ENCODE results near the gene RNF14. TPM values are rescaled to one million over a fixed set of nuclear protein-coding genes. Genes with fewer than 3 reads are reported as not detected.

Gene RNF14
- total and polyA plus RNA-seq, 2 donors (not counting 1 experiment from before 2014, with no cell fraction given), result 10.5 to 26.6 TPM

DNA sequence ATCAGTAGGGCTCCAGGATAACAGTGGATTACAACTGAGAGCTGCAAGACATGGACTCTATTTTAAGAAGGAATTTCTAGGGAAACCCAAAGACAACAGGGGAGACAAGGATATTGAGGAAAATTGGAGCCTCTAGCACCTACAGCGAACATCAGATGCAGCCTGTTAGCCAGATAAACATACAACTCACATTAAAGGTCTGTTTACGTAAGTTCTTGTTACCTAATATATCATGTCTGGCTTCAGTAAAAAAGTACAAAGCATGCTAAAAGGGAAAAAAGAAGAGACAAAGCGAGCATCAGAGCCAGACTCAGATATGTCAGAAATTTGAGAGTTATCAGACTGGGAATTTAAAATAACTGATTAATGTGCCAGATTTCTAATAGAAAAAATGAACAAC, 26.8 kb downstream of the RNF14 start:
- Mint-ChIP-seq H3K9me3 (ENCODE audit: insufficient read depth) (no peaks in the 10 kb centered on the region), H3K4me3 (no peak overlapping the region), H3K4me1 (no peaks in the 10 kb centered on the region), H3K27me3 (no peaks in the 10 kb centered on the region), H3K27ac (no peak overlapping the region)
- 100% methylated on average over 1 of the region's 3 CpGs for WGBS (ENCODE audit: insufficient coverage)
- Histone ChIP-seq H3K36me3 (replicated peaks in 1 of 2; ENCODE audit: control extremely low read depth in 1 of 2, control insufficient read depth in 1 of 2, extremely low read depth in 1 of 2, insufficient read depth in 2 of 2, low read length in 1 of 2) (peaks cover 0 to 41% of the 10 kb centered on the region in 2 experiments), H4K20me1 (ENCODE audit: control insufficient read depth, insufficient read depth, low read length, poor library complexity, severe bottlenecking) (peaks cover 19% of the 10 kb centered on the region), H3K4me3 (ENCODE audit: control extremely low read depth in 1 of 5, extremely low read depth in 1 of 5, insufficient read depth in 1 of 5, low read depth in 2 of 5, low read length in 4 of 5) (no peak overlapping the region), H3K4me1 (ENCODE audit: control insufficient read depth in 2 of 2, insufficient read depth in 2 of 2, low read length in 2 of 2) (no peaks in the 10 kb centered on the region), H3K27ac (ENCODE audit: low read length in 2 of 2) (no peak overlapping the region), H3K9ac (ENCODE audit: low read length) (no peak overlapping the region), H2AFZ (ENCODE audit: insufficient read depth, low read depth, low read length, poor library complexity, severe bottlenecking) (no peak overlapping the region), H3K79me2 (ENCODE audit: control insufficient read depth, insufficient read depth, low read length) (peaks cover 10% of the 10 kb centered on the region), H3K9me3 (ENCODE audit: control extremely low read depth in 1 of 3, control insufficient read depth in 2 of 3, insufficient read depth in 1 of 3, low read length in 2 of 3) (no peaks in the 10 kb centered on the region), H3K27me3 (replicated peaks in 1 of 4; ENCODE audit: control extremely low read depth in 1 of 4, control insufficient read depth in 3 of 4, insufficient read depth in 4 of 4, low read length in 3 of 4) (no peaks in the 10 kb centered on the region), H3K4me2 (replicated peaks; ENCODE audit: low read depth, low read length, poor library complexity, severe bottlenecking) (no peak overlapping the region)
- TF ChIP-seq EZH2 (IDR thresholded peaks at IDR 0.05; ENCODE audit: borderline replicate concordance, insufficient read depth, low read depth, low read length, poor library complexity, severe bottlenecking), result no peak
- TF ChIP-seq, protein P1, sequence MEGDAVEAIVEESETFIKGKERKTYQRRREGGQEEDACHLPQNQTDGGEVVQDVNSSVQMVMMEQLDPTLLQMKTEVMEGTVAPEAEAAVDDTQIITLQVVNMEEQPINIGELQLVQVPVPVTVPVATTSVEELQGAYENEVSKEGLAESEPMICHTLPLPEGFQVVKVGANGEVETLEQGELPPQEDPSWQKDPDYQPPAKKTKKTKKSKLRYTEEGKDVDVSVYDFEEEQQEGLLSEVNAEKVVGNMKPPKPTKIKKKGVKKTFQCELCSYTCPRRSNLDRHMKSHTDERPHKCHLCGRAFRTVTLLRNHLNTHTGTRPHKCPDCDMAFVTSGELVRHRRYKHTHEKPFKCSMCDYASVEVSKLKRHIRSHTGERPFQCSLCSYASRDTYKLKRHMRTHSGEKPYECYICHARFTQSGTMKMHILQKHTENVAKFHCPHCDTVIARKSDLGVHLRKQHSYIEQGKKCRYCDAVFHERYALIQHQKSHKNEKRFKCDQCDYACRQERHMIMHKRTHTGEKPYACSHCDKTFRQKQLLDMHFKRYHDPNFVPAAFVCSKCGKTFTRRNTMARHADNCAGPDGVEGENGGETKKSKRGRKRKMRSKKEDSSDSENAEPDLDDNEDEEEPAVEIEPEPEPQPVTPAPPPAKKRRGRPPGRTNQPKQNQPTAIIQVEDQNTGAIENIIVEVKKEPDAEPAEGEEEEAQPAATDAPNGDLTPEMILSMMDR (IDR thresholded peaks at IDR 0.05), result no peak
- DNase-seq, result no peak
- ATAC-seq (ENCODE audit: low read depth), result no peak
- intact Hi-C loops (cut with micrococcal nuclease), result no loop called here
- CTCF ChIA-PET, result interaction anchor here (1.1 to 10.8 kb wide), 3 partner anchors 20 to 304 kb away, joined by 3 to 208 read pairs (median 4); no protein-coding TSS in a partner anchor
- POLR2A ChIA-PET, result no interaction called here

DNA sequence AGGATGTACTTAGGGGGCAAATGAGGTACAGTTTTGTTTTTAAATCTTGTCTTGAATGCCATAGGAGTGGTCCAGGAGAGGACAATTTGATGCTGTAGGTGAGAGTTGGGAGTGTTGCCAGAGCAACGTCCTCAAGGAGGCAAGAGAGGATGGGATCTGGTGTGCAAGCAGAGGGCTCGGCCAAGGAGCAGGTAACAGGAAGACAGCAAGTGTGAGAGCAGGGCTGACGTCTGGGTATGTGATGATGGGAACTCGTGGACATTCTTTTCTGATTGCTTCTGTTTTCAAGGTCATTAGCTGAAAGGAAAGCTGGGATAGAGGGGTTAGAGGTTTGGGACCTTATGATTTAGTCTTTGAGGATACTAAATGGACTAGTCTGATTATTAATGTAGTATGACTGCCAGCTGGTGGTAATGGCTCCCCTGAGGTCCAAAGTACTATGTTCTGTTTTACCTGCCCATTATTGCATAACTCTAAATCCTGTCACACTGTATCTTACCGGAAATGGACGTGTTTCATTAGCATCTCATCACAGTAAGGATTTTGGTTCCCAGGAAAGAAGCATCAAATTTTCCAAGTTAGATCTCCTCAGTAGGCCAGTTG, 28.6 kb downstream of the RNF14 start:
- Histone ChIP-seq H3K9ac (ENCODE audit: low read length) (no peak overlapping the region), H3K4me2 (replicated peaks; ENCODE audit: low read depth, low read length, poor library complexity, severe bottlenecking) (no peak overlapping the region), H3K79me2 (ENCODE audit: control insufficient read depth, insufficient read depth, low read length) (peaks cover 10% of the 10 kb centered on the region), H3K4me3 (ENCODE audit: control extremely low read depth in 1 of 5, extremely low read depth in 1 of 5, insufficient read depth in 1 of 5, low read depth in 2 of 5, low read length in 4 of 5) (no peak overlapping the region), H3K36me3 (replicated peaks in 1 of 2; ENCODE audit: control extremely low read depth in 1 of 2, control insufficient read depth in 1 of 2, extremely low read depth in 1 of 2, insufficient read depth in 2 of 2, low read length in 1 of 2) (peaks cover 0 to 51% of the 10 kb centered on the region in 2 experiments), H2AFZ (ENCODE audit: insufficient read depth, low read depth, low read length, poor library complexity, severe bottlenecking) (no peak overlapping the region), H3K27me3 (replicated peaks in 1 of 4; ENCODE audit: control extremely low read depth in 1 of 4, control insufficient read depth in 3 of 4, insufficient read depth in 4 of 4, low read length in 3 of 4) (no peaks in the 10 kb centered on the region), H3K27ac (ENCODE audit: low read length in 2 of 2) (no peak overlapping the region), H4K20me1 (ENCODE audit: control insufficient read depth, insufficient read depth, low read length, poor library complexity, severe bottlenecking) (peaks cover 13% of the 10 kb centered on the region), H3K9me3 (ENCODE audit: control extremely low read depth in 1 of 3, control insufficient read depth in 2 of 3, insufficient read depth in 1 of 3, low read length in 2 of 3) (no peaks in the 10 kb centered on the region), H3K4me1 (ENCODE audit: control insufficient read depth in 2 of 2, insufficient read depth in 2 of 2, low read length in 2 of 2) (no peaks in the 10 kb centered on the region)
- H3K27ac Mint-ChIP-seq, result no peak overlapping the region
- H3K9me3 Mint-ChIP-seq (ENCODE audit: insufficient read depth), result no peaks in the 10 kb centered on the region
- no peaks in the 10 kb centered on the region for H3K27me3 Mint-ChIP-seq
- ATAC-seq (ENCODE audit: low read depth) (no peak), DNase-seq (no peak)
- WGBS (ENCODE audit: insufficient coverage), result 81% methylated on average over 6 of the region's 6 CpGs
- intact Hi-C loops (cut with micrococcal nuclease), result no loop called here
- TF ChIP-seq EZH2 (IDR thresholded peaks at IDR 0.05; ENCODE audit: borderline replicate concordance, insufficient read depth, low read depth, low read length, poor library complexity, severe bottlenecking), result no peak
- TF ChIP-seq, protein P1 (IDR thresholded peaks at IDR 0.05), result no peak
- CTCF ChIA-PET, result interaction anchor here (2.7 to 10.8 kb wide), 2 partner anchors 16 to 147 kb away, joined by 12 to 208 read pairs; partner anchors contain the start of gene GNPDA1
- H3K4me3 Mint-ChIP-seq, result no peak overlapping the region
- POLR2A ChIA-PET, result no interaction called here
- H3K4me1 Mint-ChIP-seq, result no peaks in the 10 kb centered on the region

Measured in B cell (primary cell).